GM23248 (cell line): ENCODE measurements around the gene MYL6B. TPM values are rescaled to one million over a fixed set of nuclear protein-coding genes. Genes with fewer than 3 reads are reported as not detected.
A peak's percentile ranks its signal among the peaks of the same experiment; 100 is the strongest.
"Not testable (repeated sequence)": the region's sequence is repeated elsewhere in the genome, so short reads cannot be mapped to it uniquely, and the experiment has no call there.

ENCODE experiments used
- DNase-seq: peaks from one replicate; pipeline ENCODE4 v3.0.0-alpha.2; 2015
- H2AFZ ChIP-seq: fragments of 200-600 bp; sonication (generic); 2 replicates; pipeline ENCODE4 v1.6.1; 2016; ENCODE audit warnings: antibody characterized with exemption
- H3F3A ChIP-seq: fragments of 200-600 bp; sonication (generic); 2 replicates; pipeline ENCODE4 v1.6.1; 2016; ENCODE audit warnings: mild to moderate bottlenecking, antibody characterized with exemption, mixed run types; ENCODE audit not compliant: insufficient read depth
- H3K27ac ChIP-seq: fragments of 200-600 bp; sonication (generic); 2 replicates; pipeline ENCODE4 v1.5.1; 2016; ENCODE audit warnings: mild to moderate bottlenecking
- H3K27me3 ChIP-seq: fragments of 200-600 bp; sonication (generic); replicated peaks from 2 replicates; pipeline ENCODE4 v1.6.1; 2016; ENCODE audit warnings: mild to moderate bottlenecking; ENCODE audit not compliant: insufficient read depth
- H3K36me3 ChIP-seq: fragments of 200-600 bp; sonication (generic); 2 replicates; pipeline ENCODE4 v1.6.1; 2016; ENCODE audit warnings: low read depth, mild to moderate bottlenecking
- H3K4me1 ChIP-seq: fragments of 200-600 bp; sonication (generic); 2 replicates; pipeline ENCODE4 v1.6.1; 2016; ENCODE audit warnings: mild to moderate bottlenecking; ENCODE audit not compliant: insufficient read depth
- H3K4me2 ChIP-seq: fragments of 200-600 bp; sonication (generic); one replicate; pipeline ENCODE4 v1.6.1; 2016; ENCODE audit warnings: mild to moderate bottlenecking; ENCODE audit not compliant: unreplicated experiment
- H3K4me3 ChIP-seq: fragments of 200-600 bp; sonication (generic); 2 replicates; pipeline ENCODE4 v1.5.1; 2016; ENCODE audit warnings: mild to moderate bottlenecking
- H3K79me2 ChIP-seq: fragments of 200-600 bp; sonication (generic); 2 replicates; pipeline ENCODE4 v1.6.1; 2016; ENCODE audit warnings: mild to moderate bottlenecking; ENCODE audit not compliant: insufficient read depth
- H3K9ac ChIP-seq: fragments of 200-600 bp; sonication (generic); 2 replicates; pipeline ENCODE4 v1.6.1; 2016; ENCODE audit warnings: mild to moderate bottlenecking
- H3K9me2 ChIP-seq: fragments of 200-600 bp; sonication (generic); 2 replicates; pipeline ENCODE4 v1.6.1; 2016; ENCODE audit warnings: mixed run types, mild to moderate bottlenecking, moderate library complexity; ENCODE audit not compliant: insufficient read depth
- H3K9me3 ChIP-seq: fragments of 200-600 bp; sonication (generic); one replicate; pipeline ENCODE4 v1.6.1; 2017; ENCODE audit warnings: low read depth
- H4K20me1 ChIP-seq: fragments of 200-600 bp; sonication (generic); 2 replicates; pipeline ENCODE4 v1.6.0; 2016; ENCODE audit not compliant: insufficient read depth
- EZH2 ChIP-seq: fragments of 200-600 bp; sonication (generic); IDR thresholded peaks from 2 replicates; pipeline ENCODE4 v1.6.1; 2018; ENCODE audit warnings: antibody characterized with exemption, mild to moderate bottlenecking; ENCODE audit not compliant: insufficient read depth, poor library complexity, severe bottlenecking
- EZH2phosphoT487 ChIP-seq: fragments of 200-600 bp; sonication (generic); IDR thresholded peaks from 2 replicates; pipeline ENCODE4 v1.6.1; 2018; ENCODE audit warnings: antibody characterized with exemption, moderate library complexity, mild to moderate bottlenecking, low read depth; ENCODE audit not compliant: insufficient read depth
- WGBS, 2 experiments: methylation state at CpG; one replicate each; pipeline ENCODE4 v1.1.6; 2015 to 2017; ENCODE audit warnings: low lambda C conversion rate in 2 of 2, low coverage in 1 of 2; ENCODE audit errors: missing lambda C conversion rate in 2 of 2; 5-methylcytosine and 5-hydroxymethylcytosine counted together
- in situ Hi-C: fragments of 300-500 bp; cut with MboI; formaldehyde crosslinking; loops from 2 replicates; pipeline ENCODE4 v1.15.0; 2020
- polyA plus RNA-seq: library from polyadenylated mRNA; unstranded; fragments of >200 nt; fragmentation: Nextera tagmentation; extraction: Ambion mirVana; gene quantifications from 2 replicates; pipeline ENCODE4 v1.2.1, GENCODE V29; 2016
- total RNA-seq: library from RNA; depleted of rRNA; stranded (reverse); fragments of >200 nt; shearing (Covaris generic); gene quantifications from 2 replicates; pipeline ENCODE4 v1.2.3, GENCODE V29; 2014

MYL6B gene
- total and polyA plus RNA-seq, 2 experiments from 2014 or later, result 53.2 to 72.8 TPM

- Histone ChIP-seq H3F3A (peaks cover 20% of the 10 kb centered on the region), H3K4me3 (no peak overlapping the region), H3K9ac (peak overlapping the region; percentile 82; the same call in 1 of the 2 replicates), H3K4me1 (peaks cover 16% of the 10 kb centered on the region), H3K9me3 (no peaks in the 10 kb centered on the region), H3K79me2 (peaks cover 25% of the 10 kb centered on the region), H3K4me2 (no peak overlapping the region), H3K27me3 (no peaks in the 10 kb centered on the region), H4K20me1 (no peaks in the 10 kb centered on the region), H2AFZ (no peak overlapping the region), H3K27ac (no peak overlapping the region), H3K36me3 (no peaks in the 10 kb centered on the region), H3K9me2 (no peaks in the 10 kb centered on the region)
- no peak for DNase-seq
- WGBS, 2 experiments, result 72 to 83% methylated on average over 5 of the region's 5 CpGs
- TF ChIP-seq EZH2, result no peak
- TF ChIP-seq EZH2phosphoT487, result no peak
- in situ Hi-C loops, result no loop called here
These were observed 1.3 kb downstream of the MYL6B start for GRCh38 chr12:56153678-56154065.

GRCh38 chr12:56154246-56154771, 1.9 kb downstream of the MYL6B start:
- 0 out of 2 replicates have a peak, but pooled peaks cover under 1% of the 10 kb centered on the region for H4K20me1 ChIP-seq
- no peaks in the 10 kb centered on the region for H3K27me3 ChIP-seq
- H3K27ac ChIP-seq, result no peak overlapping the region
- peaks cover 31% of the 10 kb centered on the region for H3K79me2 ChIP-seq
- H2AFZ ChIP-seq, result no peak overlapping the region
- H3K4me2 ChIP-seq, result no peak overlapping the region
- H3K9me3 ChIP-seq, result no peaks in the 10 kb centered on the region
- peaks cover 26% of the 10 kb centered on the region for H3F3A ChIP-seq
- TF ChIP-seq EZH2 (no peak), EZH2phosphoT487 (no peak)
- H3K9ac ChIP-seq, result no peak overlapping the region
- DNase-seq, result no peak
- H3K4me3 ChIP-seq, result no peak overlapping the region
- H3K4me1 ChIP-seq, result peaks cover 16% of the 10 kb centered on the region
- no peaks in the 10 kb centered on the region for H3K36me3 ChIP-seq
- no peaks in the 10 kb centered on the region for H3K9me2 ChIP-seq
- 100% methylated on average over 1 of the region's 1 CpG for WGBS, 2 experiments
- in situ Hi-C loops, result no loop called here

- H3K4me2 ChIP-seq, result no peak overlapping the region
- H3K36me3 ChIP-seq, result peaks cover 3% of the 10 kb centered on the region
- peaks cover 18% of the 10 kb centered on the region for H3K4me1 ChIP-seq
- H3K27ac ChIP-seq, result no peak overlapping the region
- no peaks in the 10 kb centered on the region for H3K9me3 ChIP-seq
- 78 to 84% methylated on average over 5 of the region's 5 CpGs for WGBS, 2 experiments
- no peaks in the 10 kb centered on the region for H3K27me3 ChIP-seq
- peaks cover 31% of the 10 kb centered on the region for H3F3A ChIP-seq
- H3K79me2 ChIP-seq, result peaks cover 37% of the 10 kb centered on the region
- H3K9ac ChIP-seq, result no peak overlapping the region
- H2AFZ ChIP-seq, result no peak overlapping the region
- H4K20me1 ChIP-seq, result 0 out of 2 replicates have a peak, but pooled peaks cover 3% of the 10 kb centered on the region
- no peaks in the 10 kb centered on the region for H3K9me2 ChIP-seq
- in situ Hi-C loops, result no loop called here
- H3K4me3 ChIP-seq, result no peak overlapping the region
- TF ChIP-seq EZH2 (no peak), EZH2phosphoT487 (no peak)
- DNase-seq, result no peak
These were observed 2.4 kb downstream of the MYL6B start for GRCh38 chr12:56154818-56155217.

GRCh38 chr12:56155256-56155845, 3.0 kb downstream of the MYL6B start:
- Histone ChIP-seq H3K9me2 (no peaks in the 10 kb centered on the region), H3K4me3 (no peak overlapping the region), H3K9ac (no peak overlapping the region), H3K4me2 (no peak overlapping the region), H3K79me2 (peaks cover 42% of the 10 kb centered on the region), H2AFZ (no peak overlapping the region), H4K20me1 (0 out of 2 replicates have a peak, but pooled peaks cover 3% of the 10 kb centered on the region), H3K9me3 (no peaks in the 10 kb centered on the region), H3K27me3 (no peaks in the 10 kb centered on the region), H3K4me1 (peaks cover 23% of the 10 kb centered on the region), H3F3A (peaks cover 37% of the 10 kb centered on the region), H3K36me3 (peaks cover 9% of the 10 kb centered on the region), H3K27ac (no peak overlapping the region)
- DNase-seq, result no peak
- TF ChIP-seq EZH2phosphoT487 (no peak), EZH2 (no peak)
- WGBS, 2 experiments, result 92 to 94% methylated on average over 11 of the region's 11 CpGs
- in situ Hi-C loops, result no loop called here

GRCh38 chr12:56156464-56157200, 4.2 kb downstream of the MYL6B start:
- in situ Hi-C loops, H3K36me3 ChIP-seq, H3K9me3 ChIP-seq, H3K9me2 ChIP-seq, H3K27me3 ChIP-seq, H4K20me1 ChIP-seq: not testable (repeated sequence)
- 77 to 80% methylated on average over 21 of the region's 21 CpGs for WGBS, 2 experiments
- peak; percentile 56 for DNase-seq
- Histone ChIP-seq H3K9ac (peak overlapping the region; percentile 70), H3K4me3 (peak overlapping the region; percentile 72), H3K27ac (peak overlapping the region; percentile 69), H2AFZ (peak overlapping the region; percentile 78), H3K4me1 (peaks cover 20% of the 10 kb centered on the region), H3K79me2 (peaks cover 55% of the 10 kb centered on the region), H3F3A (peaks cover 47% of the 10 kb centered on the region), H3K4me2 (peak overlapping the region; percentile 81)
